ENCODE data around the gene CBLIF.

Gene CBLIF

GRCh38 chr11:59792507-59792906 lies 52.8 kb downstream of the CBLIF start:
- no peak for DNase-seq (ENCODE audit: low read depth in 1 of 2, low spot score in 1 of 2)
- no peak for TF ChIP-seq SPI1 (IDR thresholded peaks at IDR 0.05; ENCODE audit: borderline replicate concordance, low read depth)
- TF ChIP-seq CTCF (IDR thresholded peaks at IDR 0.05; ENCODE audit: insufficient read depth, low read length), result no peak
- no peak for TF ChIP-seq POLR2AphosphoS5 (IDR thresholded peaks at IDR 0.05; ENCODE audit: low read depth)
- TF ChIP-seq GABPA (IDR thresholded peaks at IDR 0.05; ENCODE audit: low read depth), result no peak
- no peak for TF ChIP-seq REST (IDR thresholded peaks at IDR 0.05; ENCODE audit: insufficient replicate concordance, low read depth)
- H3K4me3 ChIP-seq (replicated peaks; ENCODE audit: insufficient read depth, low read length), result no peak overlapping the region
- H3K27ac ChIP-seq (replicated peaks), result no peak overlapping the region
- no peaks in the 10 kb centered on the region for H3K27me3 ChIP-seq (ENCODE audit: insufficient read depth, poor library complexity, severe bottlenecking)

DNA sequence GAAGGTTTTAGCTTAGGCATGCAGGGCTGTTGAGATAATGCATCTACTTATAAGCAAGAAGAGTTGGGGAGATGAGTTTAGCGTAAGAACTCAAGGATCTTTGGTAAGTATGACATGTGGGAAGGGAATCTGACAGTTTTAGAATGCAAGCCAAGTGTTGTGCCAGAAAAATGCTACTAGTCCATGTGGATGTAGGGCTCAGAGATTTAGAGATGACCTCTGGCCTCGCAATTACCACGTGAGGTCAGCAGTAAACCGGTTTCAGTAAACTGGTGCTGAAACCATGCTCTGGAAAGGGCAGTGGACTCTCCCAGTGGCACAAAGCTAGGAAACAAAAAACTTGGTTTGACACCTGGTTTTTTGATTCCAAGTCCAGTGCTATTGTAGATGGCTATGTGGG lies 53.7 kb downstream of the CBLIF start:
- TF ChIP-seq POLR2AphosphoS5 (IDR thresholded peaks at IDR 0.05; ENCODE audit: low read depth), result no peak
- no peak for TF ChIP-seq SPI1 (IDR thresholded peaks at IDR 0.05; ENCODE audit: borderline replicate concordance, low read depth)
- TF ChIP-seq CTCF (IDR thresholded peaks at IDR 0.05; ENCODE audit: insufficient read depth, low read length), result no peak
- no peak for TF ChIP-seq REST (IDR thresholded peaks at IDR 0.05; ENCODE audit: insufficient replicate concordance, low read depth)
- H3K27ac ChIP-seq (replicated peaks), result no peak overlapping the region
- no peaks in the 10 kb centered on the region for H3K27me3 ChIP-seq (ENCODE audit: insufficient read depth, poor library complexity, severe bottlenecking)
- DNase-seq (ENCODE audit: low read depth in 1 of 2, low spot score in 1 of 2), result no peak
- no peak overlapping the region for H3K4me3 ChIP-seq (replicated peaks; ENCODE audit: insufficient read depth, low read length)

DNA sequence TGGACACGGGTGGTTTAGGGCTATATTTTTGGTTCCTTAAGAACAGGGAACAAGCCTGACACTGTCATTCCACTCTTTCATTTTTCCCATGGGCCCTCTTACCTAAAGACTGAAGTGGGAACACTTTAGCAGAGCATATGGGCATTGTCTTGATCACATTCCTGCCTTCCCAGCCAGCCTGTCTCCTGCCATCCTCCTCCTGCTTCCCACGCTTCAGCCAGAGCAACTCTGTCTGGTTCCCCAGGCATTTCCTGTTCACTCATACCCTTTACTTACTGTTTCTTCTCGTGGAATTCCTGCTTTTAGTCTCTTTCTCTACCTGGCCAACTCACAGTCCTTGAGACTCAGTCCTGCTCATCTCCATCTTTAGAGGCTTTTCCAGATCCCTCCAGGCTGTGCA lies 57.5 kb downstream of the CBLIF start:
- H3K4me3 ChIP-seq (replicated peaks; ENCODE audit: insufficient read depth, low read length), result no peak overlapping the region
- H3K27me3 ChIP-seq (ENCODE audit: insufficient read depth, poor library complexity, severe bottlenecking), result no peaks in the 10 kb centered on the region
- DNase-seq (ENCODE audit: low read depth in 1 of 2, low spot score in 1 of 2), result no peak
- no peak overlapping the region for H3K27ac ChIP-seq (replicated peaks)
- TF ChIP-seq GABPA (IDR thresholded peaks at IDR 0.05; ENCODE audit: low read depth) (no peak), REST (IDR thresholded peaks at IDR 0.05; ENCODE audit: insufficient replicate concordance, low read depth) (no peak), SPI1 (IDR thresholded peaks at IDR 0.05; ENCODE audit: borderline replicate concordance, low read depth) (no peak), CTCF (IDR thresholded peaks at IDR 0.05; ENCODE audit: insufficient read depth, low read length) (no peak)

Measured in HL-60 (cell line).